Endothelial cell of umbilical vein (primary cell): Measurements from ENCODE around the gene PPM1H. TPM values are rescaled to one million over a fixed set of nuclear protein-coding genes. Genes with fewer than 3 reads are reported as not detected.

ENCODE experiments used
- BruUV-seq: library from RNA; stranded (reverse); fragments of 400-500 nt; replicated peaks from 2 replicates; lab custom pipeline; 2021; lab: Mats Ljungman, UMichigan
- CTCF ChIA-PET: fragments of 300-600, 350-600 bp; sonication (Branson Sonifier 250); formaldehyde crosslinking; loops from one replicate; lab custom pipeline; 2021; ENCODE audit warnings: antibody characterized with exemption, inconsistent platforms; lab: Charles Lee
- POLR2A ChIA-PET: fragments of 300-600, 350-600 bp; sonication (Branson Sonifier 250); formaldehyde crosslinking; loops from one replicate; lab custom pipeline; 2021; ENCODE audit warnings: antibody characterized with exemption, inconsistent platforms; lab: Charles Lee
- DNase-seq: peaks from one replicate; pipeline ENCODE4 v3.0.0-alpha.2; 2011; ENCODE audit warnings: low read depth, low spot score
- FAIRE-seq: peaks from 2 replicates; lab custom pipeline; 2011; peaks lifted over from hg19 to GRCh38; lab: Jason Lieb, UNC
- H2AFZ ChIP-seq: 2 replicates; pipeline ENCODE4 v1.6.0; 2012; ENCODE audit warnings: low read depth, low read length, control low read depth, inconsistent platforms
- H3K27ac ChIP-seq: 2 replicates; pipeline ENCODE4 v1.5.1; 2011; ENCODE audit warnings: low read depth, mild to moderate bottlenecking, control low read depth, low read length, moderate library complexity; ENCODE audit not compliant: insufficient read depth
- H3K27me3 ChIP-seq, 2 experiments: 2 replicates each; pipeline versions ENCODE4 v1.6.0 to v1.6.1; 2011; ENCODE audit warnings: low read length in 2 of 2, mixed read lengths in 1 of 2; ENCODE audit not compliant: control insufficient read depth in 2 of 2, insufficient read depth in 2 of 2
- H3K36me3 ChIP-seq, 2 experiments: 2 replicates in 1 of 2; 3 replicates in 1 of 2; pipeline ENCODE4 v1.5.1; 2011; ENCODE audit warnings: low read length in 2 of 2, mild to moderate bottlenecking in 1 of 2, moderate library complexity in 1 of 2; ENCODE audit not compliant: control insufficient read depth in 2 of 2, insufficient read depth in 2 of 2; ENCODE audit errors: extremely low read depth in 1 of 2
- H3K4me1 ChIP-seq: 3 replicates; pipeline ENCODE4 v1.5.1; 2011; ENCODE audit warnings: mild to moderate bottlenecking, low read length; ENCODE audit not compliant: control insufficient read depth, insufficient read depth; ENCODE audit errors: extremely low read depth
- H3K4me2 ChIP-seq: 2 replicates; pipeline ENCODE4 v1.6.1; 2011; ENCODE audit warnings: low read length, control low read depth, mixed read lengths; ENCODE audit not compliant: insufficient read depth
- H3K4me3 ChIP-seq, 3 experiments: fragments of 200-600 bp in 1 of 3; sonication (generic), shearing (Covaris generic) in 1 of 3; replicated peaks in 1 of 3; 2 replicates each; pipeline ENCODE4 v1.5.1; 2011 to 2016; ENCODE audit warnings: control low read depth in 3 of 3, low read length in 3 of 3, mild to moderate bottlenecking in 2 of 3, inconsistent platforms in 1 of 3, low read depth in 1 of 3, moderate library complexity in 1 of 3; ENCODE audit not compliant: insufficient read depth in 1 of 3
- H3K79me2 ChIP-seq: 2 replicates; pipeline ENCODE4 v1.6.0; 2012; ENCODE audit warnings: low read length, inconsistent platforms; ENCODE audit not compliant: control insufficient read depth, insufficient read depth
- H3K9ac ChIP-seq: replicated peaks from 2 replicates; pipeline ENCODE3; 2011; ENCODE audit warnings: low read length, control low read depth; ENCODE audit not compliant: insufficient read depth; ENCODE audit errors: extremely low read depth
- H3K9me1 ChIP-seq: replicated peaks from 3 replicates; pipeline ENCODE4 v1.6.0; 2011; ENCODE audit warnings: mild to moderate bottlenecking, low read length; ENCODE audit not compliant: control insufficient read depth, insufficient read depth; ENCODE audit errors: extremely low read depth
- H3K9me3 ChIP-seq: replicated peaks from 2 replicates; pipeline ENCODE4 v1.5.1; 2012; ENCODE audit warnings: low read length, inconsistent platforms; ENCODE audit not compliant: control insufficient read depth, insufficient read depth
- H4K20me1 ChIP-seq: replicated peaks from 2 replicates; pipeline ENCODE3; 2011; ENCODE audit warnings: mild to moderate bottlenecking, low read length; ENCODE audit not compliant: control insufficient read depth, insufficient read depth; ENCODE audit errors: extremely low read depth
- CTCF ChIP-seq, 2 donors: IDR thresholded peaks; 1 replicate in 1 of 2; 2 replicates in 1 of 2; pipeline ENCODE4 v1.5.1; 2011; ENCODE audit warnings: low read length in 2 of 2, mild to moderate bottlenecking in 2 of 2, moderate library complexity in 2 of 2, control low read depth in 1 of 2, inconsistent platforms in 1 of 2, low read depth in 1 of 2; ENCODE audit not compliant: insufficient read depth in 1 of 2; ENCODE audit errors: extremely low read depth in 1 of 2
- EZH2 ChIP-seq: IDR thresholded peaks from 2 replicates; pipeline ENCODE4 v1.6.1; 2012; ENCODE audit warnings: borderline replicate concordance, low read depth, mild to moderate bottlenecking, moderate library complexity, low read length, inconsistent platforms; ENCODE audit not compliant: severe bottlenecking
- FOS ChIP-seq: IDR thresholded peaks from 2 replicates; pipeline ENCODE4 v1.6.1; 2011; ENCODE audit warnings: mild to moderate bottlenecking, low read length, moderate library complexity, borderline replicate concordance; ENCODE audit not compliant: insufficient read depth
- GATA2 ChIP-seq: IDR thresholded peaks from 2 replicates; pipeline ENCODE4 v1.7.0; 2011; ENCODE audit warnings: low read depth, mild to moderate bottlenecking, moderate library complexity, mixed read lengths, low read length; ENCODE audit not compliant: insufficient read length, insufficient read depth
- JUN ChIP-seq: IDR thresholded peaks from 2 replicates; pipeline ENCODE4 v1.6.1; 2011; ENCODE audit warnings: borderline replicate concordance, low read depth; ENCODE audit not compliant: insufficient read length, insufficient read depth
- MAX ChIP-seq: IDR thresholded peaks from 2 replicates; pipeline ENCODE4 v1.6.1; 2011; ENCODE audit not compliant: insufficient read depth, insufficient read length
- MYC ChIP-seq: IDR thresholded peaks from one replicate; pipeline ENCODE4 v1.6.1; 2011; ENCODE audit warnings: mild to moderate bottlenecking, low read depth, low read length
- POLR2A ChIP-seq: IDR thresholded peaks from 2 replicates; pipeline ENCODE4 v1.6.1; 2012; ENCODE audit warnings: low read depth, mild to moderate bottlenecking, control low read depth, low read length
- POLR2AphosphoS5 ChIP-seq: IDR thresholded peaks from 2 replicates; pipeline ENCODE4 v1.6.1; 2012; ENCODE audit warnings: low read depth, mild to moderate bottlenecking, control low read depth, low read length, moderate library complexity; ENCODE audit not compliant: insufficient read depth
- dilution Hi-C: fragments of 300-500 bp; cut with MboI; formaldehyde crosslinking; loops from one replicate; pipeline ENCODE4 v1.15.0; 2019; ENCODE audit warnings: low sequenced_read_pairs; ENCODE audit not compliant: extremely low pct_ligation_motif_present
- intact Hi-C: fragments of 100-400 bp; cut with micrococcal nuclease; formaldehyde crosslinking; loops from one replicate; pipeline ENCODE4 v1.10.0; 2022
- polyA plus RNA-seq, 4 experiments: library from polyadenylated mRNA; depleted of rRNA in 3 of 4; stranded (reverse) in 3 of 4; unstranded in 1 of 4; fragments of >200 nt; gene quantifications; 2 replicates each; pipeline versions ENCODE4 v1.2.1 to v1.2.3, GENCODE V29; 2011 to 2012; ENCODE audit warnings: missing spikeins in 1 of 4
- total RNA-seq: library from RNA; stranded (reverse); gene quantifications from 2 replicates; pipeline ENCODE4 v1.2.3, GENCODE V29; 2021

The PPM1H gene
- total and polyA plus RNA-seq, 2 donors (not counting 3 experiments of a cell fraction or from before 2014, with no cell fraction given): 1.0 to 7.2 TPM

GRCh38 chr12:62895351-62895877, 39.5 kb downstream of the PPM1H start:
- TF ChIP-seq FOS (no peak), CTCF (IDR thresholded peaks at IDR 0.05; ENCODE audit: extremely low read depth in 1 of 2, insufficient read depth in 1 of 2, low read depth in 1 of 2, low read length in 2 of 2) (no peak), MYC (no peak), MAX (no peak), POLR2AphosphoS5 (no peak), GATA2 (no peak), EZH2 (no peak), JUN (no peak), POLR2A (no peak)
- H3K27me3 ChIP-seq: no peaks in the 10 kb centered on the region
- DNase-seq: no peak
- H3K4me3 ChIP-seq: no peak overlapping the region
- ChIA-PET CTCF (no interaction called here), POLR2A (no interaction called here)
- no peak overlapping the region for H3K9ac ChIP-seq
- FAIRE-seq: no peak
- dilution Hi-C loops (no loop called here), intact Hi-C loops (no loop called here)
- no TSS peak for BruUV-seq
- H3K9me1 ChIP-seq: peaks cover 2% of the 10 kb centered on the region
- H3K27ac ChIP-seq: no peak overlapping the region
- no peak overlapping the region for H2AFZ ChIP-seq
- no peaks in the 10 kb centered on the region for H3K36me3 ChIP-seq
- no peaks in the 10 kb centered on the region for H3K79me2 ChIP-seq
- H3K9me3 ChIP-seq: no peaks in the 10 kb centered on the region
- H3K4me1 ChIP-seq: no peaks in the 10 kb centered on the region
- no peaks in the 10 kb centered on the region for H4K20me1 ChIP-seq
- no peak overlapping the region for H3K4me2 ChIP-seq
